AG09319 (cell line): Measurements from ENCODE around the gene FADS6.
"Not testable (repeated sequence)": the region's sequence is repeated elsewhere in the genome, so short reads cannot be mapped to it uniquely, and the experiment has no call there.

ENCODE experiments used
- DNase-seq: peaks from one replicate; pipeline ENCODE4 v3.0.0-alpha.2; 2010; ENCODE audit warnings: low read depth; ENCODE audit errors: extremely low read depth
- CTCF ChIP-seq: IDR thresholded peaks from 2 replicates; pipeline ENCODE4 v1.5.1; 2011; ENCODE audit warnings: low read depth, mild to moderate bottlenecking, inconsistent platforms, low read length, moderate library complexity

FADS6 gene

DNA sequence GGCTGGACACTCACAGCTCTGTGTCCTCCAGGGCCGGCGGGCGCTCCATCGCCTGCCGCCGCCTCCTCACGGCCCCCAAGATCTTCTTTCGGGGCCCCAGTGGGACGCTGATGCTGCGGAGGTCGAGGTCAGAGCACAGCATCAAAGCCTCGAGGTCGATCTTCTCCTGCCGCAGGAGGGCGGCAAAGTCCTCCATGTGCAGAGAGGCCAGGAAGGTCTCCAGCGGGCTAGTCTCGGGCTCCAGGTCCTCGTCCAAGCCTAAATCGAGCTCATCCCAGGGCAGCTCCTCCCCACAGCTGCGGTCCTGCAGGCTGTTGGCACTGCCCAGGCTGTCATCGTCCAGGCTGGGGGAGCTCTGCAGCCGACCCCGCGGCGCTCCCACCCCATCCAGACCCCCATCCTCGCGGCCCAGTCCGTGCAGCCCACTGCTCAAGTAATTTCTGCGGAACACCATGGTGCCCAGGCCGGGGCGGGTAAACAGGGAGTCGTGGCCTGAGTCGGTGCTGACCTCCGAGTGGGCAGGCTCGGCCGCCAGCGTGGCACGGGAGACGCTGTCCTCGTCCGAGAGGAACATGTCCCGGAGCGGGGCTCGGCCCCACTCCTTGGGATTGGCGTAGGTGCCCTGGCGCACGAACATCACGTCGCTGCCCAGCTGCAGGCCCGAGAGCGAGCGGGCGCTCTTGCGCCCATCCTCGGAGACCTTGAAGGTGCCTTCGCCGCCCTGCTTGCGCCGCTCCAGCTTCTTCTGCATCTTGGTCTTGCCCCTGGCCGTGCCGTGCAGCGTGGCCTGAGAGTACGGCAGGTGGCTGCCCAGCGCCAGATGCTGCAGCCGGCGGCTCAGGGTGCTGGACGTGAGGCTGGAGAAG, 26.2 kb upstream of the FADS6 start:
- no peak for DNase-seq
- TF ChIP-seq CTCF, result no peak; the same call in 1 of the 2 replicates

DNA sequence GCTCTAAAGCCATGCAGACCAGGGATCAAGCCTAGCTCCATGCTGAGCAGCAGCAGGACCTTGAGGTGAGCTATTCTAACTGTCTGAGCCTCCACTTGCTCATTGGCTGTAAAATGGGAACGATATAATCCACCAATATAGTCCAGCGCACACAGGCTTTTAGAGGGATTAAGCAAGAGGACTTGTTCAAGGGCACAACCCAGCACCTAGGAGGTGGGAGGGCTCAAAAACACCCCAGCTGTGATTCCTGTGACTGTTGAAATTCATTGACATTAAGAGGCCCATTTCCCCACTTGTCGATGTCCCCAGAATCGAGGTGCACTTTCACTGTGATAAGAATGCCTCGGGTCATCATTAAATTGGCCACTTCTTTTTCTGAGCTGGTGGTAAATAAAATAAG, 25.5 kb upstream of the FADS6 start:
- TF ChIP-seq CTCF, result no peak
- DNase-seq, result no peak

- no peak for TF ChIP-seq CTCF
- DNase-seq, result no peak
These were observed 24.0 kb upstream of the FADS6 start for GRCh38 chr17:74917430-74917829.

GRCh38 chr17:74916851-74917199, 23.4 kb upstream of the FADS6 start:
- no peak for TF ChIP-seq CTCF
- DNase-seq, result no peak

GRCh38 chr17:74916136-74916850, 22.9 kb upstream of the FADS6 start:
- no peak for DNase-seq
- TF ChIP-seq CTCF, result no peak

GRCh38 chr17:74911423-74911822, 18.0 kb upstream of the FADS6 start:
- not testable (repeated sequence) for DNase-seq

GRCh38 chr17:74909097-74909496, 15.7 kb upstream of the FADS6 start:
- DNase-seq, result not testable (repeated sequence)

GRCh38 chr17:74907012-74907411, 13.6 kb upstream of the FADS6 start:
- TF ChIP-seq CTCF, result no peak
- DNase-seq, result no peak

DNA sequence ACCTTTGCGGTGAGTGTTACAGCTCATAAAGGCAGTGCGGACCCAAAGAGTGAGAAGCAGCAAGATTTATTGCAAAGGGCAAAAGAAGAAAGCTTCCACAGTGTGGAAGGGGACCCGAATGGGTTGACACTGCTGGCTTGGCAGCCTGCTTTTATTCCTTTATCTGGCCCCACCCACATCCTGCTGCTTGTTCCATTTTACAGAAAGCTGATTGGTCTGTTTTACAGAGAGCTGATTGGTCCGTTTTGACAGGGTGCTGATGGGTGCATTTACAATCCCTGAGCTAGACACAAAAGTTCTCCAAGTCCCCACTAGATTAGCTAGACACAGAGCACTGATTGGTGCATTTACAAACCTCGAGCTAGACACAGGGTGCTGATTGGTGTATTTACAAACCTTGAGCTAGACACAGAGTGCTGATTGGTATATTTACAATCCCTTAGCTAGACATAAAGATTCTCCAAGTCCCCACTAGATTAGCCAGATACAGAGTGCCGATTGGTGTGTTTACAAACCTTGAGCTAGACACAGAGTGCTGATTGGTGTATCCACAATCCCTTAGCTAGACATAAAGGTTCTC, 12.9 kb upstream of the FADS6 start:
- not testable (repeated sequence) for DNase-seq
